ENCODE measurements around the gene SHISA9.

SHISA9 gene

GRCh38 chr16:13046061-13046821, 144.8 kb downstream of the SHISA9 start:
- no peak overlapping the region for H3K4me2 ChIP-seq (ENCODE audit: low read length)
- no peak overlapping the region for H2AFZ ChIP-seq (ENCODE audit: low read depth, low read length)
- H3K27ac ChIP-seq (ENCODE audit: low read length): no peak overlapping the region
- H3K79me2 ChIP-seq (ENCODE audit: low read length): no peaks in the 10 kb centered on the region
- H3K9ac ChIP-seq (ENCODE audit: low read length): no peak overlapping the region
- no peaks in the 10 kb centered on the region for H3K36me3 ChIP-seq (replicated peaks; ENCODE audit: low read depth, low read length)
- no peaks in the 10 kb centered on the region for H3K9me3 ChIP-seq (ENCODE audit: insufficient read depth, low read length)
- no peaks in the 10 kb centered on the region; the same call in 1 of the 2 replicates for H3K27me3 ChIP-seq (ENCODE audit: low read depth, low read length)
- H3K4me1 ChIP-seq (ENCODE audit: low read length): no peaks in the 10 kb centered on the region
- TF ChIP-seq CTCF (IDR thresholded peaks at IDR 0.05; ENCODE audit: low read depth, low read length) (no peak), EZH2phosphoT487 (IDR thresholded peaks at IDR 0.05; ENCODE audit: low read depth) (no peak)
- no peak overlapping the region for H3K4me3 ChIP-seq (ENCODE audit: low read length)
- no peaks in the 10 kb centered on the region for H4K20me1 ChIP-seq (ENCODE audit: insufficient read depth, low read length)

DNA sequence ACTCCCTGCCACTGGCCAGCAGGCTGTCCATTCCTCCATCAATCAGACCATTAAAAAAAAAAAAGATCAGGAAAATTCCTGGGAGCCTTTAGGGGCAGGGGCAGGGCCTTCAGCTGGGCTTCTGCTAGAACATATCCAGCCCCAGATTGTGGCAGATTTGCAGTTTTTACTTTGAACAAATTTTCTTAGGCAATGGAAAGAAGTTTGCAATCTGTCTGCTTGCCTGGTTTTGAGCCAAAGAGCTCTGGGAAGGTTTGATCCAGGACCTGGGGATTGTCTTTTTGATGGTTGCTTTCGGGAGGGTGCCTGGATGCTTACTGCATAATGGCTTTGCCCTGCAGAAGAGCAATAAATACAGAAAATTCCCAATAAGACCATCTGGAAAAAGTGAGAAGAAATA, 145.9 kb downstream of the SHISA9 start:
- H3K9ac ChIP-seq (ENCODE audit: low read length): no peak overlapping the region
- no peaks in the 10 kb centered on the region for H3K36me3 ChIP-seq (replicated peaks; ENCODE audit: low read depth, low read length)
- no peak overlapping the region for H3K4me2 ChIP-seq (ENCODE audit: low read length)
- no peak overlapping the region for H3K27ac ChIP-seq (ENCODE audit: low read length)
- H3K79me2 ChIP-seq (ENCODE audit: low read length): no peaks in the 10 kb centered on the region
- H4K20me1 ChIP-seq (ENCODE audit: insufficient read depth, low read length): no peaks in the 10 kb centered on the region
- H3K4me1 ChIP-seq (ENCODE audit: low read length): no peaks in the 10 kb centered on the region
- H2AFZ ChIP-seq (ENCODE audit: low read depth, low read length): no peak overlapping the region
- H3K27me3 ChIP-seq (ENCODE audit: low read depth, low read length): no peaks in the 10 kb centered on the region; the same call in 1 of the 2 replicates
- TF ChIP-seq EZH2phosphoT487 (IDR thresholded peaks at IDR 0.05; ENCODE audit: low read depth) (no peak), CTCF (IDR thresholded peaks at IDR 0.05; ENCODE audit: low read depth, low read length) (no peak)
- no peaks in the 10 kb centered on the region for H3K9me3 ChIP-seq (ENCODE audit: insufficient read depth, low read length)
- H3K4me3 ChIP-seq (ENCODE audit: low read length): no peak overlapping the region

DNA sequence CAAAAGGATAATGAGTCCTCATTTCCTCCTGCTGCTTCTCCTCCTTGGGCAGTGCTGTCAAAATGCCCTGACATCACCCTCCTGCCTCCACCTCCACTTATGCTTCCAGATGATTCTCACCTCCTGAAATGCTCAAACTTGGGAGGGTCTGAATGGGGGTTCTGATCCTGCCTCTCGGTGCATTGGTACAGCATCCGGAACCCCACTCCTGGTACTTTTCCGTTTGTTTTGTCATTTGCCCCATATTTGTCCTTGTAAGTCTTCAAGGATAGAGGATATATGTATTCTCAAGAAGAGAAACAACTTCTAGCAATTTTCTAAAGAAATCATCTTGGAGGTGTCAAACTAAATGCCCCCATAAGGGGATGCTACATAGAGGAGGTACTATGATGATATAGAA, 148.3 kb downstream of the SHISA9 start:
- Histone ChIP-seq H3K4me1 (ENCODE audit: low read length) (no peaks in the 10 kb centered on the region), H3K79me2 (ENCODE audit: low read length) (no peaks in the 10 kb centered on the region), H3K27ac (ENCODE audit: low read length) (no peak overlapping the region), H3K4me2 (ENCODE audit: low read length) (no peak overlapping the region), H3K9me3 (ENCODE audit: insufficient read depth, low read length) (no peaks in the 10 kb centered on the region), H3K9ac (ENCODE audit: low read length) (no peak overlapping the region), H2AFZ (ENCODE audit: low read depth, low read length) (no peak overlapping the region), H3K27me3 (ENCODE audit: low read depth, low read length) (no peaks in the 10 kb centered on the region), H4K20me1 (ENCODE audit: insufficient read depth, low read length) (no peaks in the 10 kb centered on the region), H3K36me3 (replicated peaks; ENCODE audit: low read depth, low read length) (no peaks in the 10 kb centered on the region), H3K4me3 (ENCODE audit: low read length) (no peak overlapping the region)
- TF ChIP-seq CTCF (IDR thresholded peaks at IDR 0.05; ENCODE audit: low read depth, low read length) (no peak), EZH2phosphoT487 (IDR thresholded peaks at IDR 0.05; ENCODE audit: low read depth) (no peak)

- TF ChIP-seq CTCF (IDR thresholded peaks at IDR 0.05; ENCODE audit: low read depth, low read length) (no peak), EZH2phosphoT487 (IDR thresholded peaks at IDR 0.05; ENCODE audit: low read depth) (no peak)
- Histone ChIP-seq H4K20me1 (ENCODE audit: insufficient read depth, low read length) (no peaks in the 10 kb centered on the region), H3K9me3 (ENCODE audit: insufficient read depth, low read length) (no peaks in the 10 kb centered on the region), H3K27ac (ENCODE audit: low read length) (no peak overlapping the region), H2AFZ (ENCODE audit: low read depth, low read length) (no peak overlapping the region), H3K27me3 (ENCODE audit: low read depth, low read length) (no peaks in the 10 kb centered on the region), H3K9ac (ENCODE audit: low read length) (no peak overlapping the region), H3K36me3 (replicated peaks; ENCODE audit: low read depth, low read length) (no peaks in the 10 kb centered on the region), H3K79me2 (ENCODE audit: low read length) (no peaks in the 10 kb centered on the region), H3K4me2 (ENCODE audit: low read length) (no peak overlapping the region), H3K4me3 (ENCODE audit: low read length) (no peak overlapping the region), H3K4me1 (ENCODE audit: low read length) (peaks cover 6% of the 10 kb centered on the region; the same call in 1 of the 2 replicates)
Measured at GRCh38 chr16:13052431-13052830, 151.0 kb downstream of the SHISA9 start.
